HG03342 (cell line): ENCODE measurements around the gene LCMT1.
"Not testable (repeated sequence)": the region's sequence is repeated elsewhere in the genome, so short reads cannot be mapped to it uniquely, and the experiment has no call there.

ENCODE experiments used
- ATAC-seq: cut with Tn5 transposase; IDR thresholded peaks from one replicate; pipeline ENCODE4 v1.9.1; 2021; ENCODE audit warnings: mild to moderate bottlenecking, moderate library complexity; ENCODE audit not compliant: unreplicated experiment

LCMT1 gene

DNA sequence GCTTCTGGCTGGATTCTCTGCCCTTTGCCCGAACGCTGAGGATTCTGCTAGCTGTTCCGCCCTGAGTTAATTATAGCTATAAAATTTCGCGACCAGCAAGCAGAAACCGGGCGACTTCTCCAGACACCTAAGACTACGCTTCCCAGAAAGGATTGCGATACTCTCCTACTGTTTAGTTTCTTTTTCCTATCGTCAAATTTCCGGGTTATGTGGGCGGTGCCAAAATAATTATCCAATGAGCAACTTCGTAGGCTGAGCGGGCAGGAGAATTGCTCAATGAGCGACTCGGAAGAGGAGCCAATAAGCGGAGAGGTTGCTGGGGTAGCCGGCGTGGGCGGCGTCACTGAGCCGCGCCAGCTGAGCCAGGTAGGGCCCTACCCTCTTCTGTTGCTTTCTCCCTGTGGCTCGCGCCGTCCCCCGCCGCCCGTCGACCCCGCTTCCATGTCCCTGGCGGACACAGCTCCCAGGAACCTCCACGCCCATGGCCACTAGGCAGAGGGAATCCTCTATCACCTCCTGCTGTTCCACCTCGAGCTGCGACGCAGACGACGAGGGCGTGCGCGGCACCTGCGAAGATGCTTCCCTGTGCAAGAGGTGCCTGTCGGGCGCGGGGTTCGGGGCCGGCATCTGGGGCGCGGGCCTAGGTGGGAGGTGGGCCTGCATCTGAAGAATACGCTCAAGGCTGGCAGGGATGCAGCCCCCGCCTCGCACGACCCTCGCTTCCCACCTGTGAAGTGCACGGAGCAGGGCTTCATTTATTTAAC is at the start of gene LCMT1:
Gene LCMT1 (plus strand): TSS at position 340 of the 764 bp plus-strand sequence. CDS start 142 bp downstream, at position 482.
- ATAC-seq: peak; percentile 90

- ATAC-seq: no peak
Measured at GRCh38 chr16:25063102-25063501, 48.4 kb upstream of the LCMT1 start.

DNA sequence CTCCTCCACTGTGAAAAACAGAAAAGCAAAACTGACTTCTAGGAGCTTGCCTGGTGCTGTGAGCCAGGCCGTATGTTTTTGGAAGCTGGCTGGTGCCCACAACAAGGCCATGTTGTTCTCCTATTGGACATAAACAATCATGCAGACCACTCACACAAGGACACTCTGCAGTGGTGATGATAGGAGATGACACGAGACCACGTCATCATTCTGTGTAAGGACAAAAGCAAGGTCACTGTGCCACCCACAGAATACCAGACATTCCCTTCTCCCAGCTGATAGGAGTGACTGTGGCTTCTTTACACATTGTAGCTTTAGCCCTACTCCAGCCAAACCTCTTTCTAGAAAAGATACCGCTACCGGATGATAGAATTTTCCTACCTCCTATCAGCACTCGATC is 47.7 kb upstream of the LCMT1 start:
- ATAC-seq: no peak

DNA sequence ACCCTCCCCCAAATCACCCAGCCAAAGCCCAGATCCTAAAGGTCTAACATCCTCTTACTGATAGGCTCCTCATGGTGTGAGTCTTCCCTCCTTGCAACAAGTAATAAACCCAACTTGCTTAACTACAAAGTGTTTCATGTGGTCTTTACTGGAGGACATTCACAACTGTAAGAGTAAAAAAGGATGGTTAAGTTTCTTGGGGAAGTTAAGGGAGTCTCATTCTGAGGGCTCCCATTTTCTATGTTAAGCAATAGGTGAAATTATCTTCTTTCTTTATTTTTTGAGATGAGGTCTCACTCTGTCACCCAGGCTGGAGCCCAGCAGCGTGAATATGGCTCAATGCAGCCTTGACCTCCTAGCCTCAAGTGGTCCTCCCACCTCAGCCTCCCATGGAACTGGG is 47.3 kb upstream of the LCMT1 start:
- ATAC-seq: not testable (repeated sequence)

GRCh38 chr16:25064937-25065336 is 46.6 kb upstream of the LCMT1 start:
- no peak for ATAC-seq

GRCh38 chr16:25065899-25066298 is 45.6 kb upstream of the LCMT1 start:
- ATAC-seq: no peak

DNA sequence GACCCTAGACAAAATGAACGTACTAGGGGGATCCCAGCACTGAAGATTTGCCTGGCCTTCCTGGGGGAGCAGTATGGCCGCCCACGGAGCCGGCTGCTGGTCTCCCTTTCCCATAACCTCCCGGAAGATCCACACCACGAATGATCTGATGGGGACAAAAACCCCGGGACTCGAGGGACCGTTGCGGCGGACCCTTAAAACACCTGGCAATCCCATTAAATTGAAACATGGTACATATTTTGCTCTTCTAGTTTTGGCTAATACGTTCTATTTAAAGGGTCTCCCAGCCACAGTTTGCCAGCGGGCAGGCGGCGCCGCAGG is 45.2 kb upstream of the LCMT1 start:
- ATAC-seq: no peak

- ATAC-seq: peak; percentile 86
Measured at GRCh38 chr16:25066747-25067631, 44.6 kb upstream of the LCMT1 start.

DNA sequence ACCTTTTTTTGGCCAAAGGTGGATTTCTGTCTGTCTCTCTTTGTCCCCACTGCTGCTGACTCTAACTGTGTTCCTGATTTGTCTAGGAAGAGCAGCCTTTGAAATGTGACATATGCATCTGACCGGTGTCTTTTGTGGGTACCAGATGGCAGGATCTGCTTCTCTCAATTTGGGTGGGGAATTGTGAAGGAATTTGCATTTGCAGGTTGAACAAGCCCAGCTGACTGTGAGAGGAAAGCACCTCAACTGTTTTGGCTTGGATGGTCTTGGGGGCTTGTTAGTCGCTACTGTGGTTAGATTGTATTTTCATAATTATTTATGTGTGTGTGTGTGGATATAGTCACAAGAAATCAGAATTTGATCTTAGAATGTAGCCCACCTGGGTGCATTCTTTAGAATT is 37.7 kb upstream of the LCMT1 start:
- no peak for ATAC-seq

DNA sequence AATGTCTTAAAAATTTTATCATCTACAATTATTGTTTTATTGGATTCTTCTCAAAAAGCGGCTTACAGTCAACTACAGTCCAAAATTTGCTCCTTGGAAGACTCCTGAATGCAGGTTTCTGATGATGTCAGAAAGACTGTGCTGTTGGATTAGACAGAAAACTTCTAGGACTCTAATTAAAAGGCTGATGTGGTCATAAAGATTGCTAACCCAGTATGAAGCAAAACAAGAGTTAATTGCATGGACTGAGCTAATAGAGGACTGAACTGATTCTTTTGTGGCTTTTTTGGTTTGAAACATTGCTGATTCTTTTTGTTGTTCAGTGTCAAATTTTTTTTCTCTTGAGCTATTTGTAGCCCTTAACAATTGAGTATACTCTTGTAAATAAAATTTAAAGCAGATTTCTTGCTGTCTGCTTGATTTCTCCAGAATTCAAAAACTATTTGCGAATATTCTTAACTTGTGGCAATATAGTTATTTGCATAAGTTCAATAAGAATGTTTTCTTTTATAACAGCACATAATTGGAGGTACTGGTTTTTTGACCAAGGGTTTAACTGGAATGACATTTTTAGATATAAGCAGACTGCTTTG is 33.1 kb upstream of the LCMT1 start:
- ATAC-seq: no peak

DNA sequence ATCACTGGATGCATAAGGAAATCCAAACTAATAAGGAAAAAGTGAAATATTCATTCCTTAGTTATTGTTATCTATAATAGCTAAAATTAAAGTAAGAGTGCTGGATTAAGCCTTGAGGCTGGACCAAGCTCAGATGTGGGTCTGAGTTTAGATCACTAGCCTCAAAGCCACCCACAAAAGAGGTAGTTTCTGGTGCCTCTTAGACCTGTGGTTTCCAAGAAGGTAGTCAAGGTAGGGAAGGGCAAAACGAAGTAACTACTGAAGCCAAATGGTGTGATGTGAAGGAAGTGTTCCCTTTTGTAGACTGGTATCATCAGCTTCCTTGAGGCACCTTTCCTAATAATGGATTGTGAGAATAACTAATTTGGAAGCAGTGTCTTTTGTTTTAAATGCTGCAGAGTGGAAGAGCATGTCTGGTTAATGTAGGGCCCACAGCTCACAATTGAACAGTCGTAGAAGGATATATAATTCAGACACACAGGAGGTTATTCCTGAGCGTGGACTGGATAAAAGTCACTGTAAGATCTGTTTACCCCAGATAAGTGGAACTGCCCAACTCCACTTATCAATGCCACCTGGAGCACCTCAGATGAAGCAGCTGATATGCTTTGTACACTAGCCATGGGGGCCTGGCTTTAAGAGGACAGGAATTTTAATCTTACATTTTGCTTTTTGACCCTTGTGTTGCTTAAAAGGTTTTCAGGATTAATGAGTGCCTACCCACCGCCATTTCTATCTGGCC is 31.7 kb upstream of the LCMT1 start:
- ATAC-seq: no peak

GRCh38 chr16:25080420-25081131 is 31.0 kb upstream of the LCMT1 start:
- no peak for ATAC-seq

DNA sequence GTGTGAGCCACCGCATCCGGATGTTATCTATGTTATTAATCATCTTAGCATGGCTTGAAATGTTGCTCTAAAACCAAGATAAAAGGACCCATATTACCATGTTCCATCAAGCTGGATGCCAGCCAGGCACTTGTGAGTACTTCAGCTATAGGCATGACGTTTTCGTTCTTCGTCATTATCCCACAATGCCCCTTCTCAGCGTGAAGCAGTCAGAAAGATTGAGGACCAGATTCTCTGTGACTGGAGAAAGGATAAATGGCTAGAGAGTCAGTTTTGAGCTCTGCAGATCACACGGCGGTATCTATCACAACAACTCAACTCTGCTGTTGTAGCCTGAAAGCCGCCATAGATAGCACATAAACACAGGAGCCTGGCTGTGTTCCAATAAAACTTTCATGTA is 29.8 kb upstream of the LCMT1 start:
- no peak for ATAC-seq

DNA sequence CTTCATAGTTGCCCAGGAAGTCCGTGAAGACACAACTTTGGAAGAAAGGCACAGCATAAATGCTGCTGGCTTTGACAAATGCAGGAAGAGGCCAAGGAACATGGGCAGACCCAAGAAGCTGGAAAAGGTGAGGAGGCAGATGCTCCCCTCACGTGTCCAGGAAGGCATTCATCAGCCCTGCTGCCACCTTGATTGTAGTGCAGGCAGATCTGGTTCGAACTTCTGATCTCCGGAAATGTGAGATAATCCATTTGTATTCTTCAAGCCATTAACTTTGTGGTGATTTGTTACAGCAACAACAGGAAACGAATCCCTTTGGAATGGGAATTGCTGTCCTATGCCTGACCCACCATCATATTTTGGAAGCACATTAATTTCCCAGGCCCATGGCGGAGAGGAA is 28.5 kb upstream of the LCMT1 start:
- ATAC-seq: no peak

- no peak for ATAC-seq
Measured at GRCh38 chr16:25083701-25084100, 27.8 kb upstream of the LCMT1 start.

DNA sequence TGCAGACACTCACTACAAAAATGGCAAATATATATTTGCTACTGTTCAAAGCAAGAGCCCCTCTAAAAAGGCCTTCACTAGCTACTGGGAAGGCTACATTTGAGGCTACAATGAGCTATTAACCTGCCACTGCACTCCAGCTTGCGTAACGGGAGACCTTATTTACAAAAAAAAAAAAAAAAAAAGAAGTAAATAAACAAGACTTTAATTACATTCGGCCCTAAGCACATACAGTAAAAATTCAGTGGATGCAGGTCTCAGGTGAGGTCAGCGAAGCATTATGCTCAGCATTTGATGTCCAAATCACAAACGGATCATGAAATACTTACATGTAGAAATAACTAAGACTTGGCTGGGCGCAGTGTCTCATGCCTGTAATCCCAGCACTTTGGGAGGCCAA is 26.7 kb upstream of the LCMT1 start:
- no peak for ATAC-seq

- ATAC-seq: no peak
Measured at GRCh38 chr16:25087761-25088160, 23.8 kb upstream of the LCMT1 start.

- no peak for ATAC-seq
Measured at GRCh38 chr16:25089351-25089750, 22.2 kb upstream of the LCMT1 start.

DNA sequence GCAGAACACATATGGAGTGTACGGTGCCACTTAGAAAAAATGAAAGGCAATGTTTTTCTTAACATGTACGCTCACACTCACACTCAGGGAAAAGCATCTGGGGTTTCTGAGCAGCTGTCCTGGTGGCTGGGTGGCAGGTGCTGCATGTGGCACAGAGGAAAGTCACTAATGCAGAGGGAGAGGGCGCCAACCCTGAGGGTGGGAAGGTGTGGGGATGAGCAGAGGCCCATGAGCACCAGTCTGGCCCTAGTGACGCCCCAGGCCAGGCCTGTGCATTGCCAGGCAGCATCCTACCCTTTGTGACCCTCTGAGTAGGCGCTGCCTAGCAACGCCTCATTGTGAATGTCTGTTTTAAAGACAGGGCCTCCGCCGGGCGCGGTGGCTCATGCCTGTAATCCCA is 19.1 kb upstream of the LCMT1 start:
- no peak for ATAC-seq

- peak; percentile 66 for ATAC-seq
Measured at GRCh38 chr16:25093208-25094061, 18.1 kb upstream of the LCMT1 start.
